ENCODE data around the gene TRAF3IP3.

DNA sequence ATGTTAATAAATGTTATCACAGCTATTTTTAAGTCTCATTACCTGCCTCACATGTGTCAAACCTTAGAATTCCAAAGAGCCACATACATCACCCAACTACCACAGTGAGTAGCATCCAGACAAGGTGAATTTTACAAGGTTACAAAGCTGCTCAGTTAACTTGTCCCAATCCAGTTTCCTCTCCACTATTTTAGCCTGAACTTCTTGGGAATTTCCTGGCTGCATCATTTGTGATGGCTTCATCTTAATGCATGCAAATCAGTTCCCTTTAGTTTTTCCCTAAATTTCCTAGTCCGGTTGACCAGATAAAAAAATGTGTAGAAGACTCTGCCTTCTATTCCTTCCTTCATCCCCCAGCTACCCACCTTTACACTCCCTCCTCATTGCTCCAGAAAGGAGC lies 597 bp upstream of the TRAF3IP3 start:
- TF ChIP-seq, protein P1, sequence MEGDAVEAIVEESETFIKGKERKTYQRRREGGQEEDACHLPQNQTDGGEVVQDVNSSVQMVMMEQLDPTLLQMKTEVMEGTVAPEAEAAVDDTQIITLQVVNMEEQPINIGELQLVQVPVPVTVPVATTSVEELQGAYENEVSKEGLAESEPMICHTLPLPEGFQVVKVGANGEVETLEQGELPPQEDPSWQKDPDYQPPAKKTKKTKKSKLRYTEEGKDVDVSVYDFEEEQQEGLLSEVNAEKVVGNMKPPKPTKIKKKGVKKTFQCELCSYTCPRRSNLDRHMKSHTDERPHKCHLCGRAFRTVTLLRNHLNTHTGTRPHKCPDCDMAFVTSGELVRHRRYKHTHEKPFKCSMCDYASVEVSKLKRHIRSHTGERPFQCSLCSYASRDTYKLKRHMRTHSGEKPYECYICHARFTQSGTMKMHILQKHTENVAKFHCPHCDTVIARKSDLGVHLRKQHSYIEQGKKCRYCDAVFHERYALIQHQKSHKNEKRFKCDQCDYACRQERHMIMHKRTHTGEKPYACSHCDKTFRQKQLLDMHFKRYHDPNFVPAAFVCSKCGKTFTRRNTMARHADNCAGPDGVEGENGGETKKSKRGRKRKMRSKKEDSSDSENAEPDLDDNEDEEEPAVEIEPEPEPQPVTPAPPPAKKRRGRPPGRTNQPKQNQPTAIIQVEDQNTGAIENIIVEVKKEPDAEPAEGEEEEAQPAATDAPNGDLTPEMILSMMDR (IDR thresholded peaks at IDR 0.05), result no peak
- no peak for TF ChIP-seq POLR2A (IDR thresholded peaks at IDR 0.05)
